Endothelial cell of umbilical vein (primary cell): Measurements from ENCODE around the gene NCKAP5.

Source experiments
- CTCF ChIP-seq, 2 donors: IDR thresholded peaks; 1 replicate in 1 of 2; 2 replicates in 1 of 2; pipeline ENCODE4 v1.5.1; 2011; ENCODE audit warnings: low read length in 2 of 2, mild to moderate bottlenecking in 2 of 2, moderate library complexity in 2 of 2, control low read depth in 1 of 2, inconsistent platforms in 1 of 2, low read depth in 1 of 2; ENCODE audit not compliant: insufficient read depth in 1 of 2; ENCODE audit errors: extremely low read depth in 1 of 2
- EZH2 ChIP-seq: IDR thresholded peaks from 2 replicates; pipeline ENCODE4 v1.6.1; 2012; ENCODE audit warnings: borderline replicate concordance, low read depth, mild to moderate bottlenecking, moderate library complexity, low read length, inconsistent platforms; ENCODE audit not compliant: severe bottlenecking
- FOS ChIP-seq: IDR thresholded peaks from 2 replicates; pipeline ENCODE4 v1.6.1; 2011; ENCODE audit warnings: mild to moderate bottlenecking, low read length, moderate library complexity, borderline replicate concordance; ENCODE audit not compliant: insufficient read depth
- JUN ChIP-seq: IDR thresholded peaks from 2 replicates; pipeline ENCODE4 v1.6.1; 2011; ENCODE audit warnings: borderline replicate concordance, low read depth; ENCODE audit not compliant: insufficient read length, insufficient read depth
- POLR2A ChIP-seq: IDR thresholded peaks from 2 replicates; pipeline ENCODE4 v1.6.1; 2012; ENCODE audit warnings: low read depth, mild to moderate bottlenecking, control low read depth, low read length
- POLR2AphosphoS5 ChIP-seq: IDR thresholded peaks from 2 replicates; pipeline ENCODE4 v1.6.1; 2012; ENCODE audit warnings: low read depth, mild to moderate bottlenecking, control low read depth, low read length, moderate library complexity; ENCODE audit not compliant: insufficient read depth
- TF ChIP-seq, protein P1 (sequence below): IDR thresholded peaks from 2 replicates; pipeline ENCODE4 v1.6.1; 2011; ENCODE audit not compliant: insufficient read depth, insufficient read length

- TF ChIP-seq CTCF (IDR thresholded peaks at IDR 0.05; ENCODE audit: extremely low read depth in 1 of 2, insufficient read depth in 1 of 2, low read depth in 1 of 2, low read length in 2 of 2) = no peak
- no peak for TF ChIP-seq POLR2AphosphoS5
- TF ChIP-seq POLR2A = no peak
- TF ChIP-seq EZH2 = no peak
- TF ChIP-seq JUN = no peak
- TF ChIP-seq FOS = no peak
- TF ChIP-seq, protein P1, sequence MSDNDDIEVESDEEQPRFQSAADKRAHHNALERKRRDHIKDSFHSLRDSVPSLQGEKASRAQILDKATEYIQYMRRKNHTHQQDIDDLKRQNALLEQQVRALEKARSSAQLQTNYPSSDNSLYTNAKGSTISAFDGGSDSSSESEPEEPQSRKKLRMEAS = no peak
These were observed 198.2 kb downstream of the NCKAP5 start for GRCh38 chr2:133369901-133370658.
